ENCODE data around the gene PPARG. TPM values are rescaled to one million over a fixed set of nuclear protein-coding genes. Genes with fewer than 3 reads are reported as not detected.
"Not testable (repeated sequence)": the region's sequence is repeated elsewhere in the genome, so short reads cannot be mapped to it uniquely, and the experiment has no call there.

The PPARG gene
- total RNA-seq, 2 donors from 2014 or later = 7.0 to 12.9 TPM

- intact Hi-C loops (cut with DNase I) = no loop called here
- Histone ChIP-seq H3K36me3 (no peaks in the 10 kb centered on the region), H3K4me3 (no peak overlapping the region), H3K27ac (no peak overlapping the region), H3K27me3 (replicated peaks; ENCODE audit: insufficient read depth) (no peaks in the 10 kb centered on the region), H3K4me1 (replicated peaks) (no peaks in the 10 kb centered on the region), H3K9me3 (no peaks in the 10 kb centered on the region)
- TF ChIP-seq POLR2A (IDR thresholded peaks at IDR 0.05) (no peak), POLR2AphosphoS5 (IDR thresholded peaks at IDR 0.05) (no peak)
- no peak for DNase-seq (ENCODE audit: low spot score)
These were observed 30.0 kb upstream of the PPARG start for GRCh38 chr3:12258911-12259310.

GRCh38 chr3:12262173-12262572 is 26.7 kb upstream of the PPARG start:
- DNase-seq (ENCODE audit: low spot score); H3K9me3 ChIP-seq; intact Hi-C loops (cut with DNase I); H3K27me3 ChIP-seq (replicated peaks; ENCODE audit: insufficient read depth); H3K27ac ChIP-seq; H3K4me1 ChIP-seq (replicated peaks); H3K4me3 ChIP-seq; H3K36me3 ChIP-seq: not testable (repeated sequence)
- 94% methylated on average over 8 of the region's 8 CpGs for WGBS

- DNase-seq (ENCODE audit: low spot score) = no peak
- TF ChIP-seq POLR2AphosphoS5 (IDR thresholded peaks at IDR 0.05) (no peak), CTCF (IDR thresholded peaks at IDR 0.05) (no peak), POLR2A (IDR thresholded peaks at IDR 0.05) (no peak)
- intact Hi-C loops (cut with DNase I) = no loop called here
- Histone ChIP-seq H3K4me3 (no peak overlapping the region), H3K36me3 (no peaks in the 10 kb centered on the region), H3K4me1 (replicated peaks) (no peaks in the 10 kb centered on the region), H3K9me3 (no peaks in the 10 kb centered on the region), H3K27ac (no peak overlapping the region), H3K27me3 (replicated peaks; ENCODE audit: insufficient read depth) (no peaks in the 10 kb centered on the region)
- WGBS = 35% methylated on average over 1 of the region's 1 CpG
These were observed 23.4 kb upstream of the PPARG start for GRCh38 chr3:12265508-12265907.

GRCh38 chr3:12266038-12266437 is 22.8 kb upstream of the PPARG start:
- Histone ChIP-seq H3K36me3 (no peaks in the 10 kb centered on the region), H3K4me3 (no peak overlapping the region), H3K27me3 (replicated peaks; ENCODE audit: insufficient read depth) (no peaks in the 10 kb centered on the region), H3K9me3 (no peaks in the 10 kb centered on the region), H3K27ac (no peak overlapping the region), H3K4me1 (replicated peaks) (no peaks in the 10 kb centered on the region)
- TF ChIP-seq POLR2AphosphoS5 (IDR thresholded peaks at IDR 0.05) = no peak
- TF ChIP-seq CTCF (IDR thresholded peaks at IDR 0.05) = no peak
- TF ChIP-seq POLR2A (IDR thresholded peaks at IDR 0.05) = no peak
- DNase-seq (ENCODE audit: low spot score) = no peak
- 88% methylated on average over 5 of the region's 5 CpGs for WGBS
- intact Hi-C loops (cut with DNase I) = no loop called here

GRCh38 chr3:12267376-12268030 is 21.4 kb upstream of the PPARG start:
- no peak overlapping the region for H3K27ac ChIP-seq
- no peaks in the 10 kb centered on the region for H3K27me3 ChIP-seq (replicated peaks; ENCODE audit: insufficient read depth)
- H3K36me3 ChIP-seq = no peaks in the 10 kb centered on the region
- intact Hi-C loops (cut with DNase I) = no loop called here
- TF ChIP-seq POLR2AphosphoS5 (IDR thresholded peaks at IDR 0.05) (no peak), POLR2A (IDR thresholded peaks at IDR 0.05) (no peak), CTCF (IDR thresholded peaks at IDR 0.05) (no peak)
- 56% methylated on average over 3 of the region's 3 CpGs for WGBS
- DNase-seq (ENCODE audit: low spot score) = no peak
- H3K4me3 ChIP-seq = no peak overlapping the region
- H3K9me3 ChIP-seq = no peaks in the 10 kb centered on the region
- no peaks in the 10 kb centered on the region for H3K4me1 ChIP-seq (replicated peaks)

- TF ChIP-seq POLR2AphosphoS5 (IDR thresholded peaks at IDR 0.05) = no peak
- no peak for TF ChIP-seq POLR2A (IDR thresholded peaks at IDR 0.05)
- no peak for TF ChIP-seq CTCF (IDR thresholded peaks at IDR 0.05)
- no peak overlapping the region for H3K4me3 ChIP-seq
- intact Hi-C loops (cut with DNase I) = no loop called here
- H3K9me3 ChIP-seq = no peaks in the 10 kb centered on the region
- H3K27me3 ChIP-seq (replicated peaks; ENCODE audit: insufficient read depth) = no peaks in the 10 kb centered on the region
- DNase-seq (ENCODE audit: low spot score) = no peak
- H3K4me1 ChIP-seq (replicated peaks) = no peaks in the 10 kb centered on the region
- no peaks in the 10 kb centered on the region for H3K36me3 ChIP-seq
- WGBS = 71% methylated on average over 3 of the region's 3 CpGs
- H3K27ac ChIP-seq = no peak overlapping the region
These were observed 20.7 kb upstream of the PPARG start for GRCh38 chr3:12268049-12268735.
